ENCODE results near the gene AKR1B1. TPM values are rescaled to one million over a fixed set of nuclear protein-coding genes. Genes with fewer than 3 reads are reported as not detected.

The AKR1B1 gene
- total RNA-seq, 1 donor from 2014 or later = 99.8 TPM

DNA sequence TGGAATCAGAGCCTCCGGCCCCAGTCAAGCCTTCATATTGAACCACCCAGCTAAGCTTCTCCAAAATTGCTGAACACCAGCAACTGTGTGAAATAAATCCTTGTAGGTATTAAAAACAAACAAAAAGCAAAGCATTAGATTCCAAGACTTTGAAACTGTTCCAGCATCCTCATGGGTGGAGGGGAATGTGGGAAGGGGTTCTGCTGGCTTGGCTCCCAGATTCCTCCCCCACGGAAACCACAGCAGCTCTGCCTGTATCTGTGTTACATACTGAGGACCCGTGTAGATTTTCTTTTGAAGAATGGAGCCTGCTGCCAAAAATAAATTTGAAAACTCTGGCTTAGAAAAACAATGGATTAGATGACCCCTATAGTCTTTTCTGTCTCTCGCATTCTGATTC is 20.0 kb downstream of the AKR1B1 start:
- peaks cover 24% of the 10 kb centered on the region for H3K36me3 Mint-ChIP-seq (ENCODE audit: insufficient read depth)

DNA sequence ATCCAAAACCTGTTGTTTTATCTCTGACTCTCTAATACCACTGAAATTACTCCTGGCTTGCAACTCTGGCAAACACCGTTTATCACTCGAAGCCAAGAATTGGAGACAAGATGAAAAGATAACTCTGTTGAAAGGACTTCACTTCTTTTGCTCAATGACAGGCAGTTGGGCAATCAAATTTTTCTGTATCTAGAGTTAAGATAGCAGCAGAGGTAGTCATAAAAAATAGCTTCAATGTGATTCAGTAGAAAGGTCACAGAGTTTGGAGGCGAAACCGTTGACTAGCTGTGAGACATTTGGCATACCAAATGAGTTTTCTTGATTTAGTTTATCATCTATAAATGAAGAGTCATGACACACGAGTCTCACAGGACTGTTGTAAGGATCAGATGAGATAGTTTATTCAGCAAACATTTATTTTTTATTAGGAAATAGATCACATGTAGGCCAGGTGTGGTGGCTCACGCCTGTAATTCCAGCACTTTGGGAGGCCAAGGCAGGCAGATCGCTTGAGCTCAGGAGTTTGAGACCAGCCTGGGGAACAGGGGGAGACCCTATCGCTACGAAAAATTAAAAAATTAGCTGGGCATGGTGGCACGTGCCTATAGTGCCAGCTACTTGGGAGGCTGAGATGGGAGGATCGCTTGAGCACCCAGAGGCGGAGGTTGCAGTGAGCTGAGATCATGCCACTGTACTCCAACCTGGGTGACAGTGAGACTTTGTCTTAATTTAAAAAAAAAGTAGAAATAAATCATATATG is 23.6 kb downstream of the AKR1B1 start:
- Mint-ChIP-seq H3K4me3 (ENCODE audit: low read depth) (no peak overlapping the region), H3K9me3 (ENCODE audit: low read depth) (peaks cover 8% of the 10 kb centered on the region)

More for the DNA sequence above, 20.0 kb downstream of the AKR1B1 start:
- H3K9me3 Mint-ChIP-seq (ENCODE audit: low read depth) = peaks cover 8% of the 10 kb centered on the region
- no peak overlapping the region for H3K27ac Mint-ChIP-seq
- H3K4me3 Mint-ChIP-seq (ENCODE audit: low read depth) = no peak overlapping the region
- no peak for DNase-seq (ENCODE audit: low spot score, unreplicated experiment)
- no peak for TF ChIP-seq CTCF (IDR thresholded peaks at IDR 0.05; ENCODE audit: unreplicated experiment)
- no peaks in the 10 kb centered on the region for H3K4me1 Mint-ChIP-seq (ENCODE audit: low read depth)
- peaks cover 4% of the 10 kb centered on the region for H3K27me3 Mint-ChIP-seq

DNA sequence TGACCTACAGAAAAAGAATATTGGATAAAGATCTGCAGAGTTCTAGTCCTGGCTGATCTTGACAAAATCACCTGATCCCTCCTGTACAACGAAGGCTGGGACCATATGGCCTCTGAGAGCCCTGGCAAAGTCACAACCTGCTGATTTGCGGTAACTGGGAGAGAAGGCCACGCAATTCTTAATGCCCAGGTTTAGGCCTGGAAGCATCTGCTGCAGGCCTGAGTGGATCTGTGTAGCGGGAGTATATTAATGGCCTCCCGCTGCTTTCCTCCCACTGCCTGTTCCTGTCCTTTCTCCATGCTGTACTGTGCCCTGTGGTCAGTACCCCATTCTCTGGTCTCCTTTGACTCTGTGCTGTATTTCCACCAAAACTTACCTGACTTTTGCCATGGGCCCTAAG is 24.2 kb downstream of the AKR1B1 start:
- H3K9me3 Mint-ChIP-seq (ENCODE audit: low read depth) = peaks cover 8% of the 10 kb centered on the region

More for the DNA sequence above, 23.6 kb downstream of the AKR1B1 start:
- H3K36me3 Mint-ChIP-seq (ENCODE audit: insufficient read depth) = peaks cover 12% of the 10 kb centered on the region
- H3K27ac Mint-ChIP-seq = no peak overlapping the region
- peaks cover 4% of the 10 kb centered on the region for H3K27me3 Mint-ChIP-seq
- no peaks in the 10 kb centered on the region for H3K4me1 Mint-ChIP-seq (ENCODE audit: low read depth)
- no peak for DNase-seq (ENCODE audit: low spot score, unreplicated experiment)
- TF ChIP-seq CTCF (IDR thresholded peaks at IDR 0.05; ENCODE audit: unreplicated experiment) = no peak

DNA sequence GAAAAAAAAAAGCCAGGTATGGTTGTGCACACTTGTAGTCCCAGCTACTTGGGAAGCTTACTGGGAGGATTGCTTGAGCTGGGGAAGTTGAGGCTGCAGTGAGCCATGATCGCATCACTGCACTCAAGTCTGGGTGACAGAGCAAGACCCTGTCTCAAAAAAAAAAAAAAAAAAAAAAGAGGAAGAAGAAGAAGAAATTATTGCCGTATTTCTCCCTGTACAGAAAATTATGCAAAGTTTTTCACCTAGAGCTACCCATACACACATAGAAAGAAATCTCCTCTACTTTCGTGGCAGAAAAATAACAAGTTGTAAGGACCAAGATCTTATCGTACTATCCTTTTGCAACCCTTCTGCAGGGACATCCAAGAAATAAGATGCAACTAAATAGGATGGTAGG is 25.5 kb downstream of the AKR1B1 start:
- TF ChIP-seq CTCF (IDR thresholded peaks at IDR 0.05; ENCODE audit: unreplicated experiment) = no peak
- Mint-ChIP-seq H3K27me3 (peaks cover 12% of the 10 kb centered on the region), H3K4me1 (ENCODE audit: low read depth) (no peaks in the 10 kb centered on the region), H3K4me3 (ENCODE audit: low read depth) (no peak overlapping the region), H3K36me3 (ENCODE audit: insufficient read depth) (peaks cover 2% of the 10 kb centered on the region), H3K9me3 (ENCODE audit: low read depth) (peaks cover 4% of the 10 kb centered on the region), H3K27ac (no peak overlapping the region)
- DNase-seq (ENCODE audit: low spot score, unreplicated experiment) = no peak

More for the DNA sequence above, 24.2 kb downstream of the AKR1B1 start:
- H3K4me3 Mint-ChIP-seq (ENCODE audit: low read depth) = no peak overlapping the region
- H3K27me3 Mint-ChIP-seq = peaks cover 8% of the 10 kb centered on the region
- no peak overlapping the region for H3K27ac Mint-ChIP-seq
- peaks cover 11% of the 10 kb centered on the region for H3K36me3 Mint-ChIP-seq (ENCODE audit: insufficient read depth)
- TF ChIP-seq CTCF (IDR thresholded peaks at IDR 0.05; ENCODE audit: unreplicated experiment) = no peak
- DNase-seq (ENCODE audit: low spot score, unreplicated experiment) = no peak
- no peaks in the 10 kb centered on the region for H3K4me1 Mint-ChIP-seq (ENCODE audit: low read depth)

GRCh38 chr7:134432296-134433152 is 26.4 kb downstream of the AKR1B1 start:
- H3K27me3 Mint-ChIP-seq = peaks cover 12% of the 10 kb centered on the region
- TF ChIP-seq CTCF (IDR thresholded peaks at IDR 0.05; ENCODE audit: unreplicated experiment) = peak; percentile 81
- H3K4me3 Mint-ChIP-seq (ENCODE audit: low read depth) = peak overlapping the region; percentile 79
- peak overlapping the region; percentile 82 for H3K27ac Mint-ChIP-seq
- H3K9me3 Mint-ChIP-seq (ENCODE audit: low read depth) = peaks cover under 1% of the 10 kb centered on the region
- no peaks in the 10 kb centered on the region for H3K36me3 Mint-ChIP-seq (ENCODE audit: insufficient read depth)
- no peaks in the 10 kb centered on the region for H3K4me1 Mint-ChIP-seq (ENCODE audit: low read depth)
- DNase-seq (ENCODE audit: low spot score, unreplicated experiment) = peak; percentile 57
